Stomach (tissue), 4 donors: ENCODE data around the gene OR5AP2.

Experiments
- CTCF ChIP-seq, 7 experiments: fragments of 450-650 bp in 4 of 7; fragments of 200-600 bp in 3 of 7; sonication (generic) in 3 of 7; IDR thresholded peaks; one replicate each; pipeline ENCODE4 v1.5.1; 2016 to 2019; ENCODE audit warnings: antibody characterized with exemption in 7 of 7, control low read depth in 2 of 7, mild to moderate bottlenecking in 1 of 7
- POLR2A ChIP-seq, 4 donors: fragments of 450-650 bp; IDR thresholded peaks; one replicate each; pipeline ENCODE4 v1.6.1; 2016; ENCODE audit warnings: antibody characterized with exemption in 4 of 4, control low read depth in 2 of 4, mild to moderate bottlenecking in 1 of 4, moderate library complexity in 1 of 4
- POLR2AphosphoS5 ChIP-seq, 3 donors: sonication (generic); formaldehyde crosslinking; IDR thresholded peaks; one replicate each; pipeline ENCODE4 v1.6.1; 2016; ENCODE audit warnings: antibody characterized with exemption in 3 of 3

- TF ChIP-seq CTCF (IDR thresholded peaks at IDR 0.05) (no peak), POLR2A (IDR thresholded peaks at IDR 0.05) (no peak), POLR2AphosphoS5 (IDR thresholded peaks at IDR 0.05) (no peak)
These were observed 31.1 kb downstream of the OR5AP2 start for GRCh38 chr11:56611174-56611573.
